ENCODE results near the gene FOXE3. TPM values are rescaled to one million over a fixed set of nuclear protein-coding genes. Genes with fewer than 3 reads are reported as not detected.
A peak's percentile ranks its signal among the peaks of the same experiment; 100 is the strongest.

Gene FOXE3
- not detected for total RNA-seq

DNA sequence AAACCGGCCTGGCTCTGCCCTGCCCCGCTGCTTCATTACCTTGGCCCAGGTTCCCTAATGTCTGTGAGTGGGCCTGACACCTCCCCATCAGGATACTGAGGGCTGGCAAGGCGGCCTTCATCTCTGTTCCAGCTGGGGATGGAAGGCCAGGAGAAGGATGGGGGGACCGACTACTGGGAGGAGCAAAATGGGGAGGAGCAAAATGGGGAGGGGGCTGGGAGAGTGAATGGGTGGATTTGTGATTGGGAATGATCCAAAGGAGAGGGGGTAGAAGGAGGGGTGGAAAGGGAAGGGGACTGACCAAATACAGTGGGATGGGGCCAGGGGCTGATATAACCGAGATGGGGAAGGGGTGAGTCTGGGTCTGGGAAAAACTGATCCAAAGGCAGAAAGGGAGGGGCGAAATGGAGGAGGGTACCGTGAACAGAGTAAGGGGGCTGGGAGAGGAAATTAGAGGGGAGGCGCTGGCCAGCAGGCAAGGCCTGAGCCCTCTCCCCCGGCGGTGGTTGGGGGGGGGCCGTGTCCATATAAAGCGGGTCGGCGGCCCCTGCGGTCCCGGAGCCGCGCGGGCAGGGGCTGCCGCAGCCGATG is at the start of gene FOXE3:
Gene FOXE3, plus strand, starts transcription at position 558 of the 591 bp plus-strand sequence. Its CDS starts 31 bp downstream, at position 589.
- CTCF ChIA-PET, result interaction anchor here (1.2 to 3.4 kb wide), 2 partner anchors 20 to 237 kb away, joined by 3 to 30 read pairs; partner anchors contain the start of gene FOXD2
- DNase-seq, result no peak
- Mint-ChIP-seq H3K27me3 (peaks cover 50% of the 10 kb centered on the region), H3K27ac (no peak within 1 kb of the TSS), H3K36me3 (no peaks in the 10 kb centered on the region), H3K4me3 (peak within 1 kb of the TSS; percentile 51), H3K4me1 (peaks cover 7% of the 10 kb centered on the region), H3K9me3 (ENCODE audit: low read depth) (no peaks in the 10 kb centered on the region)
- no peak for ATAC-seq

DNA sequence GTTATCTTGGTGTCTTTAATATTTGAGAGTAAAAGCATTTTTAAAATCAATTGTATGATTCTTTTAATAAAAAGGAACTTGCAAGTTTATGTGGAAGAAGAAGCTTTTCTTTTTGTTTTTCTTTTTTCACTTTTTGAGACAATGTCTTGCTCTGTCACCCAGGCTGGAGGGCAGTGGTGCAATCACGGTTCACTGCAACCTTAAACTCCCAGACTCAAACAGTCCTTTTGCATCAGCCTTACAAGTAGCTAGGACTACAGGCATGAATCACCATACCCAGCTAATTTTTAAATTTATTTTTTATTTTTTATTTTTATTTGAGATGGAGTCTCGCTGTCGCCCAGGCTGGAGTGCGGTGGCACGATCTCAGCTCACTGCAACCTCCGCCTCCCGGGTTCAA is 48.4 kb upstream of the FOXE3 start:
- H3K36me3 Mint-ChIP-seq, result peaks cover 25% of the 10 kb centered on the region
- DNase-seq (no peak), ATAC-seq (no peak)
- H3K4me1 Mint-ChIP-seq, result no peaks in the 10 kb centered on the region
- H3K4me3 Mint-ChIP-seq, result no peak overlapping the region
- CTCF ChIA-PET, result no interaction called here
- no peaks in the 10 kb centered on the region for H3K9me3 Mint-ChIP-seq (ENCODE audit: low read depth)
- H3K27me3 Mint-ChIP-seq, result no peaks in the 10 kb centered on the region
- no peak overlapping the region for H3K27ac Mint-ChIP-seq

DNA sequence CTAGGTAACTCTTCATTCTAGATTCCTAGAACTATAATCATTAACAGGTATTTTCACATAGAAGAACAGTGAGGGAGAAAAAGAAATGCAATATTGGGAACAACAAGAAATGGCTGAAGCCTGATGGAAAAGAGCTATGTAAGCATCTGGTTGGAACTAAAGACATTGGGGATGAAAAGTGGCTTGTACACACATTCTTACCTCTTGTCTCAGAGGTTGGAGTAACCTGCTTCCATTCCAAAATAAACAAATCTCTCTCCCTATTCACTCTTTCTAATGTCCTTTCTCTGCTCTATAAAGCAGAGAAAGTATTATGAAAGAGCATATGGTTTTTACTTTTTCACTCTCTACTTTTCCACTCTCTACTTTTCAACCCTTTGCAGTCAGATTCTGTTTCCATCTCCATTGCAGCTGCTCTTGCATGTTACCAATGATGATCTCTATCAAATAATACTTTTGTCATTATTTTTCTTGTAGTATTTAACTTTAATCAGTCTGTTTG is 45.0 kb upstream of the FOXE3 start:
- CTCF ChIA-PET, result no interaction called here
- peak overlapping the region; percentile 11 for H3K27ac Mint-ChIP-seq
- H3K4me1 Mint-ChIP-seq, result no peaks in the 10 kb centered on the region
- H3K4me3 Mint-ChIP-seq, result no peak overlapping the region
- no peaks in the 10 kb centered on the region for H3K9me3 Mint-ChIP-seq (ENCODE audit: low read depth)
- no peaks in the 10 kb centered on the region for H3K27me3 Mint-ChIP-seq
- ATAC-seq (no peak), DNase-seq (no peak)
- peaks cover 38% of the 10 kb centered on the region for H3K36me3 Mint-ChIP-seq

DNA sequence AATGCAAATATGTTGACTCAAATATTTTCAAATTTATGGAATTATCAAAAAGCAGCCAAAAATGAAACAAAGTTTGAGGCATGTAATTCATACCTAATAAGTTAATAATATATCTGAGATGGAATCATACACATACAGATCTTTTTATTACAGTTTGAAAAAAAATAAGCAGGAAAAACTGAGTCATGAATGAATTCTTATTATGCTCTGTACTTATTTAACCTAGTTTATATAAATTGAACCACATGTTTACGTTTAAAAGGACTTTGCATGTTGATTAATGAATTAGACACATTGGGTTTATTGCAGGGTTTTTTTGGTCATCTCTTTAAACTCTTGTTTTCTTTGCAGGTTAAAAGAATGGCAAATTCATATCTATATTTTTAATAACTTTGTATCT is 41.6 kb upstream of the FOXE3 start:
- no peaks in the 10 kb centered on the region for H3K9me3 Mint-ChIP-seq (ENCODE audit: low read depth)
- peaks cover 44% of the 10 kb centered on the region for H3K36me3 Mint-ChIP-seq
- CTCF ChIA-PET, result no interaction called here
- no peak for DNase-seq
- ATAC-seq, result no peak
- H3K27ac Mint-ChIP-seq, result no peak overlapping the region
- H3K4me3 Mint-ChIP-seq, result no peak overlapping the region
- H3K27me3 Mint-ChIP-seq, result no peaks in the 10 kb centered on the region
- peaks cover 1% of the 10 kb centered on the region for H3K4me1 Mint-ChIP-seq

DNA sequence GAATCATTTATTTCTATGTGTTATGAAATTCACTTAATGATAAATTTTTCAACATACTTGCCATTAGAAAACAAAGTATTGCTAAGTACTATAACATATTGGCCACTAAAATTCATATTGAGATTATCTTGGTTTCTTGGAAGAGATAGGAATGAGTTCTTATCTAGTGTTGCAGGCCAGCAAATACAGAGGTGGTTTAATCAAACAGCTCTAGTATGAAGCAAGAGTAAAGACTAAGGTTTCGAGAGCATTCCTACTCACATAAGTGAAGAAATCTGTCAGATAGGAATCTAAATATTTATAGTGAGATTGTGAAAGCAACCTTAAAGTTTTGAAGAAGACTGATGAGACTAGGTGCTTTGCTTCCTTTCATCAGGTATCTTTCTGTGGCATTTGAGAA is 37.9 kb upstream of the FOXE3 start:
- Mint-ChIP-seq H3K4me1 (peaks cover 6% of the 10 kb centered on the region), H3K4me3 (no peak overlapping the region), H3K27me3 (no peaks in the 10 kb centered on the region), H3K27ac (no peak overlapping the region), H3K36me3 (peaks cover 32% of the 10 kb centered on the region), H3K9me3 (ENCODE audit: low read depth) (no peaks in the 10 kb centered on the region)
- ATAC-seq (no peak), DNase-seq (no peak)
- CTCF ChIA-PET, result no interaction called here

DNA sequence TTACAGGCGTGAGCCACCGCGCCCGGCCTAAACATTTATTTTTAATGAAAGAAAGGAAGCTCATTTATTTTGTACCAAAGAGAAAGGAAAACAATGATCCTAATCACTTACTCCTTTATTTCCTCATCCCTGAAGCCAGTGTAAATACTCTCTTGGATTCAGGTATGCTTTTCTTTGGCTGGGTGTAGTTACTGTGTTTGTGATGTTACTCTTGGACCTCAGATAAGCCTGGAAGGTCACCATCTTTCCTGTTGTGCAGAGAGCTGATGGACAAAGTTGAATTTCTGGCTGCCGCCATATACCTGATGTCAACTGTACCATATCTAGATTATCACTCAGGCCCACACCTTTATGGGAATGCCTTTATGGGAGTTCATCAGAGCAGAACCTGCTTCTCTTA is 35.4 kb upstream of the FOXE3 start:
- Mint-ChIP-seq H3K9me3 (ENCODE audit: low read depth) (no peaks in the 10 kb centered on the region), H3K27ac (no peak overlapping the region), H3K4me1 (peaks cover 6% of the 10 kb centered on the region), H3K4me3 (no peak overlapping the region), H3K27me3 (no peaks in the 10 kb centered on the region), H3K36me3 (peaks cover 18% of the 10 kb centered on the region)
- DNase-seq, result no peak
- ATAC-seq, result no peak
- CTCF ChIA-PET, result interaction anchor here (0.6 to 2.6 kb wide), 2 partner anchors 207 to 346 kb away, joined by 7 to 9 read pairs; no protein-coding TSS in a partner anchor

DNA sequence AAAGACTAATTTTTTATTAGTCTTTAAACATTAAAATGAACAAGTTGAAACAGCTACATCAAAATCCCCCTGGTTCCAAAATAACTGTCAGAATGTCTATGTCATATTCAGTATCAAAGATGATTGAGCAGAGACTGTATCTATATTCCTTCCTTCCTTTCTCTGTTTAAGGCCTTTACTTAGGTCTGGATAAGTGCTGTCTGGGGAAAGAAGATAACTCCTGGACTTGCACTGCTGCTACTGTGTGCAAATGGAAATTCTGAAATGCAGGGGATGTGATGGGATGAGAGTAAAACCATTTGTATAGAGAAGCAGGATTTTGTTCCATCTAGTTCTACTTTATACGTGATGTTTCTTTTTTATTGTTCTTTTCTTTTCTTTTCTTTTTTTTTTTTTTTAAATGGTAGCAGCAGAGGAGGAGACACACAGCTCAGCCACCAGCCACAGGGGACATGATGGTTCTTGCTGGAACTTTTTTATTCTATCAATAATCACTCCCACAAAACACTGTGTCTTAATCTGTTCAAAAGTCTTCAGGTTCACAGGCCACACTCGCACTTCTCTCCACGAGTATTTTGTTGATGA is 33.6 kb upstream of the FOXE3 start:
- no peak for DNase-seq
- H3K27me3 Mint-ChIP-seq, result no peaks in the 10 kb centered on the region
- peaks cover 6% of the 10 kb centered on the region for H3K4me1 Mint-ChIP-seq
- H3K9me3 Mint-ChIP-seq (ENCODE audit: low read depth), result no peaks in the 10 kb centered on the region
- CTCF ChIA-PET, result interaction anchor here (2.6 kb wide), 1 partner anchor 344 kb away, joined by 9 read pairs; no protein-coding TSS in a partner anchor
- ATAC-seq, result no peak
- H3K27ac Mint-ChIP-seq, result no peak overlapping the region
- H3K36me3 Mint-ChIP-seq, result peaks cover 14% of the 10 kb centered on the region
- H3K4me3 Mint-ChIP-seq, result no peak overlapping the region

DNA sequence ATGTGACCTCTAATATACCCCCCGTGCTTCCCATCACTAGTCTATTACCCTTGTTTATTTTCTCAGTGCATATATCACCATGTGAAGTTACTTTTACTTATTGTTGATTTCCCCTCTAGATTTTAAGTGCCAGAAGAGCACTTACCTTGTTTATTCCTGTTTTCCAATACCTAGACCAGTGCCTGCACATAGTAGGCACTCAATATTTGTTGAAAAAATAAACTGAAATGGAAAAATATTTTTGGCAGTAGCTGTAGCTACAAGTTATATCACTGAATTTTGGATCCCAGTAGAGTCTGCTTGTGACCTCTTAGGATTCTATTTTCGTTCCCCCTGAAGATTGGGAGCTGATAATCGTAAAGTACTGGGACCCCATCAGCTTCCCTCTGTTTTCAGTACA is 32.0 kb upstream of the FOXE3 start:
- Mint-ChIP-seq H3K27me3 (no peaks in the 10 kb centered on the region), H3K27ac (no peak overlapping the region), H3K36me3 (peaks cover 10% of the 10 kb centered on the region), H3K4me3 (no peak overlapping the region), H3K4me1 (peaks cover 4% of the 10 kb centered on the region), H3K9me3 (ENCODE audit: low read depth) (no peaks in the 10 kb centered on the region)
- ATAC-seq, result no peak
- CTCF ChIA-PET, result interaction anchor here (1.1 to 1.8 kb wide), 2 partner anchors 52 to 326 kb away, joined by 4 to 5 read pairs; no protein-coding TSS in a partner anchor
- DNase-seq, result no peak

DNA sequence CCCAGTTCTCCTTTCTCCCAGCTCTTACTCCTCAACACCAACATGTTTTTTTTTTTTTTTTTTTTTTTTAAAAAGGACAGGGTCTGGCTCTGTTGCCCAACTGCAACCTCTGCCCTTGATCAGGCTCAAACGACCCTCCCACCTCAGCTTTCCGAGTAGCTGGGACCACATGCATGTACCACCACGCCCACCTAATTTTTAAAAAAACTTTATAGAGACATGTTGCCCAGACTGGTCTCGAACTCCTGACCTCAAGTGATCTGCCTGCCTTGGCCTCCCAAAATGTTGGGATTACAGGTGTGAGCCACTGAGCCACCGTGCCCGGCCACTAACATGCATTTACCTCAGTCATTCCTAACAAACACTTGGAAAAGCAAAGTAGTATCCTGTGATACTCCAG is 31.1 kb upstream of the FOXE3 start:
- Mint-ChIP-seq H3K36me3 (peaks cover 3% of the 10 kb centered on the region), H3K9me3 (ENCODE audit: low read depth) (no peaks in the 10 kb centered on the region), H3K27me3 (no peaks in the 10 kb centered on the region), H3K4me3 (no peak overlapping the region), H3K27ac (no peak overlapping the region), H3K4me1 (peaks cover 4% of the 10 kb centered on the region)
- ATAC-seq (no peak), DNase-seq (no peak)
- CTCF ChIA-PET, result interaction anchor here (1.1 kb wide), 1 partner anchor 51 kb away, joined by 4 read pairs; no protein-coding TSS in a partner anchor

DNA sequence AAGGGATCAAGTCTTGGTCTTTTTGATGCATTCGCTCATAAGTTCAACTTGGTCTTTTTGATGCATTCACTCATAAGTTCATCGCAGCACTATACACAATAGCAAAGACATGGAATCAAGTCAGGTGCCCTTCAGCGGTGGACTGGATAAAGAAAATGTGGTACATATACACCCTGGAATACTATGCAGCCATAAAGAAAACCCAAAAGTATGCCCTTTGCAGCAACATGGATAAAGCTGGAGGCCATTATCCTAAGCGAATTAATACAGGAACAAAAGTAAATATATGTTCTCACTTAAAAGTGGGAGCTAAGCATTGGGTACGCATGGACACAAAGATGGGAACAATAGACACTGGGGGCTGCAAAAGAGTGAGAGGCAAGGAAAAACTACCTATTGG is 29.8 kb upstream of the FOXE3 start:
- Mint-ChIP-seq H3K4me3 (no peak overlapping the region), H3K27ac (no peak overlapping the region)

DNA sequence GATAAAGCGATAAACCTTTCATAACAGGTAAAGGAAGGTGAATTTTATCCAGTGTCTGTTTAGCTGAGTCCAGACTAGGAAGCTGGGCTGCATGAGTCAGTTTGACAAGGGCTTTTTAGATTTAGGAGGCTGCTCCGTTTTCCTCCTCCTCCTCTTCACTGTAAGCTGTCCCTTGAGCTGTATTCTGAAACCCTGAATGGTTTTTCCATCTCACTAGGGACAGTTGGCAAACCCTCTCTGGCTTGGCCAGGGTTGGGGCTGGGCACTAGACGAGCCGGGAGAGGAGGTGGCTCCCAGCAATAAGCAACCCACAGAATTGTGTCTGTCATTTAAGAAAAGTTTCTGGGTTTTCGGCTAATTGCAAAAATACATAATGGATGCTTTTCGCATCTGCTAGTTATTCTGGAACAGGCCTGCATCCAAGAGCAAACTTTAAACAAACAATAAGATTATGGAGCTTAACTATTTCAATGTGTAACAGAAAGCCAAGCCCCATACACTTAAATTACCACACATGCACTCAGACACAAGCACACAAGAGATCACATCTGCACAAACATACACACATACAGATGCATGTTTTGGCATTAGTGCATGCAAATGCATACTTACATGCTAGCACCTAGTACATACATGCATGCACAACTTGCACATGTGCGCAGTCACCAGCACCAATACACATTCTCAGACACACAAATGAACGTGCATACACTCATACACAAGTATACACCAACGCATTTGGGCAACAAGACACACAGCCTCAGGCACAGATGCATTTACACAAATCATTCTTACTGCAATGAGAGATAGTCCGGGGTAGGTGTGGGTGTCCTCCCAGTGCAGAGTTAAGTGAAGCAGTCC is 27.8 kb upstream of the FOXE3 start:
- no peak for DNase-seq
- CTCF ChIA-PET, result interaction anchor here (0.6 to 2.6 kb wide), 15 partner anchors 14 to 839 kb away, joined by 3 to 13 read pairs (median 3); partner anchors contain the start of gene FOXD2
- Mint-ChIP-seq H3K4me3 (no peak overlapping the region), H3K27ac (no peak overlapping the region), H3K27me3 (peaks cover 10% of the 10 kb centered on the region), H3K9me3 (ENCODE audit: low read depth) (no peaks in the 10 kb centered on the region), H3K36me3 (no peaks in the 10 kb centered on the region), H3K4me1 (no peaks in the 10 kb centered on the region)
- no peak for ATAC-seq

More for the DNA sequence above, 29.8 kb upstream of the FOXE3 start:
- DNase-seq, result no peak
- no peak for ATAC-seq
- Mint-ChIP-seq H3K36me3 (peaks cover 2% of the 10 kb centered on the region), H3K4me1 (peaks cover under 1% of the 10 kb centered on the region), H3K9me3 (ENCODE audit: low read depth) (no peaks in the 10 kb centered on the region), H3K27me3 (no peaks in the 10 kb centered on the region)
- CTCF ChIA-PET, result no interaction called here

DNA sequence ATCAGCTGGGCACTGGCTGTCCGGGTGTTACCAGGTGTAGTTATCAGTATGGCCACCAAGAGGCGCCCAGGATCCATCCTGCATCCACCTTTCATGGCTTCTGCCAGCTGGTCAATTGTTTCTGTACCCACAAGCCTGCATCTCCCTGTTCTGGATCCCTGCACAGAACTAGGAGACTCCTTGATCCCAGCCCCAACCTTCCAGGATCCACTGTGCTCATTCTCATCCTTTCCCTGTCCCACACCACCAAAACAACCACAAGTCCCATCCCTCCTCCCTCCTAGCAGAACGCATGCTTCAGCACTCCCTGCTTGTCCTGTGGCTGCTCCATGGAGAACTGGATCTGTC is 27.2 kb upstream of the FOXE3 start:
- no peak overlapping the region for H3K27ac Mint-ChIP-seq
- peak; percentile 69 for ATAC-seq
- H3K4me3 Mint-ChIP-seq, result no peak overlapping the region
- peaks cover 10% of the 10 kb centered on the region for H3K27me3 Mint-ChIP-seq
- CTCF ChIA-PET, result interaction anchor here (0.6 to 2.6 kb wide), 15 partner anchors 13 to 840 kb away, joined by 3 to 13 read pairs (median 3); partner anchors contain the start of gene FOXD2
- no peaks in the 10 kb centered on the region for H3K4me1 Mint-ChIP-seq
- no peaks in the 10 kb centered on the region for H3K36me3 Mint-ChIP-seq
- H3K9me3 Mint-ChIP-seq (ENCODE audit: low read depth), result no peaks in the 10 kb centered on the region
- DNase-seq, result peak; percentile 61

DNA sequence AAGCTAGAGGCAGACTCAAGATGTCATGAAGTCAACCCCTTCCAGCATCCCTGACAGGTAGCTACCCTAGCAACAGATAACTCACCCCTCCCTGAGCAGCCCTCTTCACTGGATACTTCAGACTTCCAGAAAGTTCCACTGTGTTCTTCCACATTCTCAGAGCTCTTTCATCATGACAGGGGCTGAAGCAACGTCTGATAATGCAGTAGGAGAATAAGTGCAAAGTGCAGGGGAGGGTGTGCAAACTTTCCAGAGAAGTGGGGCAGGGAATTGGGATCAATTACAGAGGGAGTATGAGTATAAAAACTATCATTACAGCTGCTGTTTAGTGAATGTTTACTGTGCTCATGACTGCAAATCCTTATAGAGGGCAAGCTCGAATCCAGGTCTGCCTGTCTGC is 26.4 kb upstream of the FOXE3 start:
- no peaks in the 10 kb centered on the region for H3K36me3 Mint-ChIP-seq
- H3K4me1 Mint-ChIP-seq, result no peaks in the 10 kb centered on the region
- H3K27me3 Mint-ChIP-seq, result peaks cover 13% of the 10 kb centered on the region
- ATAC-seq, result no peak
- DNase-seq, result no peak
- no peak overlapping the region for H3K27ac Mint-ChIP-seq
- CTCF ChIA-PET, result interaction anchor here (1.1 to 2.6 kb wide), 7 partner anchors 12 to 366 kb away, joined by 3 to 13 read pairs (median 4); partner anchors contain the start of gene FOXD2
- H3K9me3 Mint-ChIP-seq (ENCODE audit: low read depth), result no peaks in the 10 kb centered on the region
- H3K4me3 Mint-ChIP-seq, result no peak overlapping the region

All from activated CD8-positive, alpha-beta memory T cell treated with anti-CD3 and anti-CD28 coated beads, Interleukin-2, amount 10 ng/mL, durations not matched to agents 7 days and 5 days (primary cell).